ENCODE data around the gene MUC20.
"Not testable (repeated sequence)": the region's sequence is repeated elsewhere in the genome, so short reads cannot be mapped to it uniquely, and the experiment has no call there.

MUC20 gene

DNA sequence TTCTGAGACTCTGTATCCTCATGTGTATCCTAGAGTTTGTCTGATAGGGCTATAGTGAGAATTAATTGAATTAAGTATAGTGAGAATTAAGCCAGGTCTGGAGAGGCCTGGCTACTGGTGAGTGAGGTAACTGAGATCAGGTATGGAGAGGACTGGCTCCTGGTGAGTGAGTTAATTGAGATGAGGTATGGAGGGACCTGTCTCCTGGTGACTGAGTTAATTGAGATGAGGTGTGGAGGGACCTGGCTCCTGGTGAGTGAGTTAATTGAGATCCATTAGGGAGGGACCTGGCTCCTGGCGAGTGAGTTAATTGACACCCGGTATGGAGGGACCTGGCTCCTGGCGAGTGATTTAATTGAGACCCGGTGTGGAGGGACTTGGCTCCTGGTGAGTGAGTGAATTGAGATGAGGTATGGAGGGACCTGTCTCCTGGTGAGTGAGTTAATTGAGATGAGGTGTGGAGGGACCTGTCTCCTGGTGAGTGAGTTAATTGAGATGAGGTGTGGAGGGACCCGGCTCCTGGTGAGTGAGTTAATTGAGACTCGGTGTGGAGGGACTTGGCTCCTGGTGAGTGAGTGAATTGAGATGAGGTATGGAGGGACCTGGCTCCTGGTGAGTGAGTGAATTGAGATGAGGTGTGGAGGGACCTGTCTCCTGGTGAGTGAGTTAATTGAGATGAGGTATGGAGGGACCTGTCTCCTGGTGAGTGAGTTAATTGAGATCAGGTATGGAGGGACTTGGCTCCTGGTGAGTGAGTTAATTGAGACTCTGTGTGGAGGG lies 10.5 kb upstream of the MUC20 start:
- DNase-seq, result not testable (repeated sequence)

- not testable (repeated sequence) for DNase-seq
These were observed 9.5 kb upstream of the MUC20 start for GRCh38 chr3:195711091-195711812.

- DNase-seq, result no peak
These were observed 8.8 kb upstream of the MUC20 start for GRCh38 chr3:195711813-195712534.

DNA sequence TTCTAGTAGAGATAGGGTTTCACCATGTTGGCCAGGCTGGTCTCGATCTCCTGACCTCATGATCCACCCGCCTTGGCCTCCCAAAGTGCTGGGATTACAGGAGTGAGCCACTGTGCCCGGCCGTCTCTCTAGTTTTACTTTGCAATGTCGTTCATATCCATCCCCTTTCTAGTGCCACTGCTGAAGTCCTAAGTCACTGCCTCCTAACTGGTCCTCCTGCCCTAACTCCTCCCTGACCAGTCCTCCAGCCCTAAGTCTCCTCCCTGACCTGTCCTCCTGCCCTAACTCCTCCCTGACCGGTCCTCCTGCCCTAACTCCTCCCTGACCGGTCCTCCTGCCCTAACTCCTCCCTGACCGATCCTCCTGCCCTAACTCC lies 8.3 kb upstream of the MUC20 start:
- DNase-seq, result not testable (repeated sequence)

DNA sequence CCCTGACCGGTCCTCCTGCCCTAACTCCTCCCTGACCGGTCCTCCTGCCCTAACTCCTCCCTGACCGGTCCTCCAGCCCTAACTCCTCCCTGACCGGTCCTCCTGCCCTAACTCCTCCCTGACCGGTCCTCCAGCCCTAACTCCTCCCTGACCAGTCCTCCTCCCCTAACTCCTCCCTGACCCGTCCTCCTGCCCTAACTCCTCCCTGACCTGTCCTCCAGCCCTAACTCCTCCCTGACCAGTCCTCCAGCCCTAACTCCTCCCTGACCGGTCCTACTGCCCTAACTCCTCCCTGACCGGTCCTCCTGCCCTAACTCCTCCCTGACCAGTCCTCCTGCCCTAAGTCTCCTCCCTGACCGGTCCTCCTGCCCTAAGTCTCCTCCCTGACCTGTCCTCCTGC lies 7.6 kb upstream of the MUC20 start:
- not testable (repeated sequence) for DNase-seq

GRCh38 chr3:195714380-195715011 lies 6.3 kb upstream of the MUC20 start:
- DNase-seq, result no peak

DNA sequence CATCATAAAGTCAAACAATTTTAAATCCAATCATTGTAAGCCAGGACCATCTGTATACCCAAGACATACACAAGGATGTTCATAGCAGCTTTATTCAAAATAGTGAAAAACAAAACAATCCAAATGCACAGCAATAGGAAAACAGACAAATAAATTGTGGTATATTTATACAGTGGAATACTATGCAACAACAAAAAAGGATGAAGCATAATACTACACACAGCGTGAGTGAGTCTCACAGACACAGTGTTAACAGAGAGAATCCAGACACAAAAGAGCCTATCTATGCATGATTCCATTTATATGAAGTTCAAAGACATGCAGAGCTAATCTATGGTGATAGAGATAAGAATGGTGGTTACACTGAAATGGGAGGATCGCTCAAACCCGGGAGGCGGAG lies 5.6 kb upstream of the MUC20 start:
- DNase-seq, result no peak

DNA sequence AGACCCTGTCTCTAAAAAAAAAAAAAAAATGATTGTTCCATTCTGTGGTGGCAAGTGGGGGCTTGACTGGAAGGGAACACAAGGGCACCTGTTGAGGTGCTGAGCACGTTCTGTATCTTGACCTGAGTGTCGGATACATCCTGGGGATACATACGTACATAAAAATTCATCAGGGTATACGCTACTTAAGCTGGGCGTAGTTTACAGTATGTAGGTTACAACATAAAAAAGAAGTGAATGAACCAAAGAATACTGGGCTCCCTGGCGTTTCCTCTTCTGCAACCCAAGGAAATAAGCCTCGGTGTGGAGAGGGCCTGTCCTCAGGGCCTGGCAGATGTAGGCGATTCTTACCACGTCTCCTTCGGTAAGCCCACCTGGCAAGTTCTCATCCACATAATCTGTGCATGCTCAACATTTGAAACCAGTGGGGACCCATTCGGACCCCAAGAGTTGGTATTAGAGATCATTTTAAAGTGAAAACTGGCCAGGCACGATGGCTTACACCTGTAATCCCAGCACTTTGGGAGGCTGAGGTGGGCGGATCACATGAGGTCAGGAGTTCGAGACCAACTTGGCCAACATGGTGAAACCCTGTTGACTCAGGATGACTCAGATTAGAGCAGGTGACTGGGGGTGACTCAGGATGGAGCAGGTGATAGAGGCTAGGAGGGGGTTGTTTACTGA lies 5.1 kb upstream of the MUC20 start:
- peak; percentile 72 to 83 for DNase-seq

GRCh38 chr3:195717416-195717815 lies 3.4 kb upstream of the MUC20 start:
- DNase-seq, result no peak

DNA sequence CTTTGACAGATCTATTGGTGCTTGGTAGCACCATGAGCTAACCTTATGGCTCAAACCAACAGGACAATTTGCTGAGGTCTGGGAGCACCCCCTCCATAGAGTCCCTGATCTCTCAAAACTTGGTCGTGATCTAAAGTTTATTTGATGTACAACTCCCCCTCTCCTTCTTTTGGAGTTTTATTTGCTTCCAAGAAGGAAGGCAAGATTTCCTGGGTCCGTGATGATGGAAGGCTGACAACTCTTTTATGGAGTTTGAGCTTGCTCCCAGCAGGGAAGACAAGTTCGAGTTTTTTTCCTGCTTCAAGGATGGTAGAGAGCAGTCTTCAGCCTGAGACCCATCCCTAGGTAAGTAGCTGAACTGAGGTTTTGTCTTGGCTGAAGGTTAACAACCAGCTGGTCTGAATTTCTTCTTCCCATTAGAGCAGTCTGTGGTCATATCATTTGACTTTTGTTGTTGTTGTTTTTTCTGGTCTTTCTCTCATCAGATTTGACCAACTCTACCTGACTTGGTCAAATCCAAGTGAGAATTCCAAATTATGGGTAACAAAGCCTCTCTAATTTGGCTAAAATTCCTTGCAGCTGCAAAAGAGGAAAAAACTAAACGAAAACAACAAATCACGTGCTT lies 2.8 kb upstream of the MUC20 start:
- no peak for DNase-seq

GRCh38 chr3:195718477-195718984 lies 2.2 kb upstream of the MUC20 start:
- DNase-seq, result no peak

- not testable (repeated sequence) for DNase-seq
These were observed 1.1 kb upstream of the MUC20 start for GRCh38 chr3:195719514-195720254.

GRCh38 chr3:195722139-195722995 lies 1.6 kb downstream of the MUC20 start:
- DNase-seq, result not testable (repeated sequence)

DNA sequence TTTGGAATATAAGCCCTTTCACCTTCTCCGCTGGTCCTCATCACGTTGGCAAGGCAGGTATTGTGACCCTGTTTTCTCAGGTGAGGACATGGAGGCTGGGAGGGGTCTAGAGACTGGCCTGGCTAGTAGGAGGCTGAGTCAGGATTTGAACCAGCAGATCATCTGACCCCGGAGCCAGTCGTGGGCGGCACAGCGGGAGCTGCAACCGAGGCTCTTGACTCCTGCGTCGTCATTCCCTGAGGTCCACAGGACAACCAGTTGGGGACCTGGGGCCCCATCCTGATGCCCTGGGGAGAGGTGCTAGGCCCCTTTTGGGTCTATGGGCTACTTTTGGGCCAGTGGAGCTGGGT lies 2.2 kb downstream of the MUC20 start:
- DNase-seq, result not testable (repeated sequence)

GRCh38 chr3:195724363-195724762 lies 3.6 kb downstream of the MUC20 start:
- not testable (repeated sequence) for DNase-seq

DNA sequence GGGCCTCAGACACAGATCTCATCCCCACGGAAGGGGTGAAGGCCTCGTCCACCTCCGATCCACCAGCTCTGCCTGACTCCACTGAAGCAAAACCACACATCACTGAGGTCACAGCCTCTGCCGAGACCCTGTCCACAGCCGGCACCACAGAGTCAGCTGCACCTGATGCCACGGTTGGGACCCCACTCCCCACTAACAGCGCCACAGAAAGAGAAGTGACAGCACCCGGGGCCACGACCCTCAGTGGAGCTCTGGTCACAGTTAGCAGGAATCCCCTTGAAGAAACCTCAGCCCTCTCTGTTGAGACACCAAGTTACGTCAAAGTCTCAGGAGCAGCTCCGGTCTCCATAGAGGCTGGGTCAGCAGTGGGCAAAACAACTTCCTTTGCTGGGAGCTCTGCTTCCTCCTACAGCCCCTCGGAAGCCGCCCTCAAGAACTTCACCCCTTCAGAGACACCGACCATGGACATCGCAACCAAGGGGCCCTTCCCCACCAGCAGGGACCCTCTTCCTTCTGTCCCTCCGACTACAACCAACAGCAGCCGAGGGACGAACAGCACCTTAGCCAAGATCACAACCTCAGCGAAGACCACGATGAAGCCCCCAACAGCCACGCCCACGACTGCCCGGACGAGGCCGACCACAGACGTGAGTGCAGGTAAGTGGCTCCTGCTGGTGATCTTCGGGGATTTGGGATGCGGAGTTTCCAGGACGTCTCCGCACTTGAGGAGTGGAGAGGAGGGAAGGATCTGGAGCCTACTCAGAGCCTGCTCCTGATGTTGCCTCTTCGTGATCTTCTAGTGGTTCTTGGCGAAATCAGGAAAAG lies 5.3 kb downstream of the MUC20 start:
- not testable (repeated sequence) for DNase-seq

DNA sequence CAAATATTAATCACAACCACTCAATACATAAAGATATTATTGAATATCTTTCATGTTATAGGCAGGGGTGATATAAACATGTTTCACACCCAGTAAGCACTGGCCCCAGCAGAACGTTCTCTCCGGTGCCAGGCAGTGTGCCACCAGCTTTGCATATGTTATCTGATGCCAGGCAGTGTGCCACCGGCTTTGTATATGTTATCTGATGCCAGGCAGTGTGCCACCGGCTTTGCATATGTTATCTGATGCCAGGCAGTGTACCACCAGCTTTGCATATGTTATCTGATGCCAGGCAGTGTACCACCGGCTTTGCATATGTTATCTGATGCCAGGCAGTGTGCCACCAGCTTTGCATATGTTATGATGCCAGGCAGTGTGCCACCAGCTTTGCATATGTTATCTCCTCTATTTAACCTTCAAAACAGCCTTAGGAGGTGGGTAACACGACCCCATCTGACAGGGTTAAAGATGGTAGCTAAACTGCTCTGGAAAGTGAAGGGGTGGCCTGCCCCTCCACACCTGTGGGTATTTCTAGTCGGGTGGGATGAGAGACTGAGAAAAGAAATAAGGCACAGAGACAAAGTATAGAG lies 6.9 kb downstream of the MUC20 start:
- DNase-seq, result no peak

GRCh38 chr3:195728789-195729188 lies 8.0 kb downstream of the MUC20 start:
- not testable (repeated sequence) for DNase-seq

Data from inflammatory macrophage treated with lipopolysaccharide for 1 hour (primary cell).